H1 (cell line): Measurements from ENCODE around the gene FCRL4. TPM values are rescaled to one million over a fixed set of nuclear protein-coding genes. Genes with fewer than 3 reads are reported as not detected.

Experiments used
- ASH2L ChIP-seq: fragments of 200-600, 300-600 bp; sonication (generic); IDR thresholded peaks from one replicate; pipeline ENCODE4 v1.7.1; 2017; ENCODE audit warnings: low read length
- BRCA1 ChIP-seq: IDR thresholded peaks from 2 replicates; pipeline ENCODE4 v1.6.1; 2012; ENCODE audit warnings: low read depth, low read length, improper control_type of control experiment
- CHD7 ChIP-seq: fragments of 300-600 bp; sonication (generic); IDR thresholded peaks from 2 replicates; pipeline ENCODE4 v1.7.1; 2012; ENCODE audit warnings: low read length, moderate library complexity, mild to moderate bottlenecking, inconsistent platforms; ENCODE audit not compliant: insufficient replicate concordance
- CREB1 ChIP-seq: IDR thresholded peaks from 2 replicates; pipeline ENCODE4 v1.6.1; 2012; ENCODE audit warnings: inconsistent platforms
- E2F6 ChIP-seq: IDR thresholded peaks from 2 replicates; pipeline ENCODE4 v1.6.1; 2012; ENCODE audit warnings: inconsistent platforms
- GTF2F1 ChIP-seq: IDR thresholded peaks from 2 replicates; pipeline ENCODE4 v1.6.1; 2012; ENCODE audit warnings: low read depth, low read length, improper control_type of control experiment, borderline replicate concordance
- POLR2A ChIP-seq, 2 experiments: IDR thresholded peaks; 1 replicate in 1 of 2; 2 replicates in 1 of 2; pipeline ENCODE4 v1.6.1; 2011; ENCODE audit warnings: low read depth in 2 of 2, low read length in 2 of 2, mild to moderate bottlenecking in 2 of 2; ENCODE audit errors: control extremely low read depth in 1 of 2
- RXRA ChIP-seq: IDR thresholded peaks from 2 replicates; pipeline ENCODE4 v1.6.1; 2011; ENCODE audit warnings: low read depth, mild to moderate bottlenecking, low read length, moderate library complexity; ENCODE audit not compliant: insufficient read depth
- SAP30 ChIP-seq: fragments of 300-600 bp; sonication (generic); IDR thresholded peaks from 2 replicates; pipeline ENCODE4 v1.7.1; 2012; ENCODE audit warnings: low read length, moderate library complexity, mild to moderate bottlenecking, inconsistent platforms; ENCODE audit not compliant: insufficient read depth, insufficient replicate concordance
- SP2 ChIP-seq: IDR thresholded peaks from 2 replicates; pipeline ENCODE4 v1.6.1; 2012; ENCODE audit warnings: mild to moderate bottlenecking, low read length, inconsistent platforms
- polyA plus RNA-seq, 7 experiments: library from polyadenylated mRNA; depleted of rRNA in 3 of 7; stranded (reverse) in 5 of 7; unstranded in 2 of 7; fragments of >200 nt in 5 of 7; fragments of 200-250 nt in 2 of 7; gene quantifications; 1 replicate in 5 of 7; 2 replicates in 1 of 7; 4 replicates in 1 of 7; pipeline versions ENCODE4 v1.2.1 to v1.2.3, GENCODE V29; 2011 to 2013; ENCODE audit warnings: missing spikeins in 2 of 7, mixed read lengths in 2 of 7
- total RNA-seq: library from RNA; stranded (reverse); fragmentation: NEBNext Ultra II Directional; extraction: Animal tissue kit (Norgen Biotek cat#: 25700); gene quantifications from 2 replicates; pipeline ENCODE4 v1.2.1, GENCODE V29; 2021

FCRL4 gene
- total and polyA plus RNA-seq, 2 of the 8 experiments (the other 6 are each of a cell fraction or from before 2014, with no cell fraction given) = not detected

- TF ChIP-seq CHD7 (no peak), SAP30 (no peak), ASH2L (no peak), RXRA (no peak), SP2 (no peak), BRCA1 (no peak), GTF2F1 (no peak), CREB1 (no peak), POLR2A (IDR thresholded peaks at IDR 0.05; ENCODE audit: control extremely low read depth in 1 of 2, low read depth in 2 of 2, low read length in 2 of 2) (no peak), E2F6 (no peak)
- TF ChIP-seq, all 59 proteins: peak for 0
These were observed 1.5 kb downstream of the FCRL4 start (continued) for GRCh38 chr1:157596384-157596783.
